HepG2 (cell line): ENCODE results near the gene AHSG. TPM values are rescaled to one million over a fixed set of nuclear protein-coding genes. Genes with fewer than 3 reads are reported as not detected.

Source experiments
- BHLHE40 ChIP-seq: IDR thresholded peaks from 2 replicates; pipeline ENCODE4 v1.6.1; 2011; ENCODE audit warnings: low read length, improper control_type of control experiment
- CBX1 ChIP-seq: IDR thresholded peaks from one replicate; pipeline ENCODE4 v1.6.1; 2016; ENCODE audit warnings: antibody characterized with exemption, low read depth
- EEA1 ChIP-seq: sonication (generic); formaldehyde crosslinking; IDR thresholded peaks from 2 replicates; pipeline ENCODE4 v1.5.1; 2020; ENCODE audit warnings: mild to moderate bottlenecking, missing genetic modification reagents, borderline replicate concordance
- ISL2 ChIP-seq: sonication (generic); formaldehyde crosslinking; IDR thresholded peaks from 2 replicates; pipeline ENCODE4 v1.5.0; 2020; ENCODE audit warnings: missing genetic modification reagents
- MATR3 ChIP-seq: sonication (generic); formaldehyde crosslinking; IDR thresholded peaks from 2 replicates; pipeline ENCODE4 v1.4.0; 2020; ENCODE audit warnings: missing genetic modification reagents
- MIER3 ChIP-seq: IDR thresholded peaks from 2 replicates; pipeline ENCODE4 v1.6.1; 2016; ENCODE audit warnings: missing compliant biosample characterization, borderline replicate concordance
- MZF1 ChIP-seq: sonication (generic); formaldehyde crosslinking; IDR thresholded peaks from 2 replicates; pipeline ENCODE4 v1.8.1; 2023; ENCODE audit warnings: mild to moderate bottlenecking, missing genetic modification reagents, borderline replicate concordance
- RAD51 ChIP-seq: fragments of 450-650 bp; IDR thresholded peaks from 2 replicates; pipeline ENCODE4 v1.6.1; 2016; ENCODE audit warnings: borderline replicate concordance
- ZFP1 ChIP-seq: IDR thresholded peaks from 2 replicates; pipeline ENCODE4 v1.6.1; 2016
- ZNF280D ChIP-seq: sonication (generic); formaldehyde crosslinking; IDR thresholded peaks from 2 replicates; pipeline ENCODE4 v1.5.1; 2020; ENCODE audit warnings: mild to moderate bottlenecking, missing genetic modification reagents
- ZNF646 ChIP-seq: sonication (generic); formaldehyde crosslinking; IDR thresholded peaks from 2 replicates; pipeline ENCODE4 v1.9.0; 2021; ENCODE audit warnings: mild to moderate bottlenecking, missing genetic modification reagents
- ZNF768 ChIP-seq: sonication (generic); formaldehyde crosslinking; IDR thresholded peaks from 2 replicates; pipeline ENCODE4 v1.4.0; 2020; ENCODE audit warnings: missing genetic modification reagents
- polyA plus RNA-seq, 8 experiments: library from polyadenylated mRNA; depleted of rRNA in 3 of 8; stranded (reverse) in 7 of 8; unstranded in 1 of 8; fragments of >200 nt; fragmentation: Illumina TruSeq in 4 of 8; extraction: Trizol in 4 of 8; gene quantifications; 2 replicates each; pipeline versions ENCODE4 v1.2.1 to v1.2.3, GENCODE V29; 2011 to 2016; ENCODE audit warnings: low read depth in 4 of 8, missing spikeins in 1 of 8, mixed read lengths in 1 of 8; ENCODE audit not compliant: insufficient read depth in 1 of 8
- total RNA-seq, 5 experiments: library from RNA; depleted of rRNA; stranded (reverse); fragments of >200 nt; fragmentation: Illumina TruSeq; extraction: Trizol; gene quantifications; 2 replicates each; pipeline ENCODE4 v1.2.3, GENCODE V29; 2016; ENCODE audit warnings: low read depth in 1 of 5
- TF ChIP-seq, protein P1 (sequence below): sonication (generic); formaldehyde crosslinking; IDR thresholded peaks from 2 replicates; pipeline ENCODE4 v1.4.0; 2020; ENCODE audit warnings: missing genetic modification reagents
- TF ChIP-seq, protein P2 (sequence below): sonication (generic); formaldehyde crosslinking; IDR thresholded peaks from 2 replicates; pipeline ENCODE4 v1.5.1; 2020; ENCODE audit warnings: mild to moderate bottlenecking, moderate library complexity, missing genetic modification reagents

The AHSG gene
- total and polyA plus RNA-seq, 2 of the 13 experiments (the other 11 are each of a cell fraction or from before 2014, with no cell fraction given), result 2,043 to 19,152 TPM

DNA sequence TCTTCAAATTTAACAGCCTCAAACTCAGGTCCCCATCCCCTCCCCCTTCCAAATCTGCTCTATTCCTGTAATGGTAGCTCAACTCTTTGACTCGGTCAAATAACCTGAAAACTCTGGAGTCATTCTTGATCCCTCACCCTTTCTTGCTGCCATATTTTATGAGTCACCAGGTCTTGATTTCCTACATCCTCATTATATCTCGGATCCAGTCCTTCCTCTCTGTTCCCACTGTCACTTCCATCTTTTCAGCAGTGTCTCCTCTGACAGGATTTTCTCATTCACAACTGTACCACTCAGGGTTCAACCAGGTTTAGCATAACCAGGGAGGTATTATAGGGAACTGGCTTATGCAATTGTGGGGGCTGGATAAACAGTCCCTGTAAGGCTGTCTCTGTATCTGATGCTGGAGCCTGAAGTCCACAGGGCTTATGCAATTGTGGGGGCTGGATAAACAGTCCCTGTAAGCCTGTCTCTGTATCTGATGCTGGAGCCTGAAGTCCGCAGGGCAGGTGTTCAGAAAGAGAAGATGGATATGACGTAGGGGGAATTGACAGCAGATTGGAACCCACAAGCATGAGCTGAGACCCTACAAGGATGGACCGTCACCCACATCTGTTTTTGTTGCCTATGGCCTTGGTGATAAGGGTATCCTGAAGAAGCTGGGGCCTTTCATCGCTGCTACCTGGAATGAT, 18.2 kb downstream of the AHSG start (continued):
- TF ChIP-seq ZNF646 (CRISPR knock-in tag), result no peak
- peak; percentile 73; the same call in 1 of the 2 replicates for TF ChIP-seq ZNF280D (CRISPR knock-in tag)
- TF ChIP-seq, protein P1, sequence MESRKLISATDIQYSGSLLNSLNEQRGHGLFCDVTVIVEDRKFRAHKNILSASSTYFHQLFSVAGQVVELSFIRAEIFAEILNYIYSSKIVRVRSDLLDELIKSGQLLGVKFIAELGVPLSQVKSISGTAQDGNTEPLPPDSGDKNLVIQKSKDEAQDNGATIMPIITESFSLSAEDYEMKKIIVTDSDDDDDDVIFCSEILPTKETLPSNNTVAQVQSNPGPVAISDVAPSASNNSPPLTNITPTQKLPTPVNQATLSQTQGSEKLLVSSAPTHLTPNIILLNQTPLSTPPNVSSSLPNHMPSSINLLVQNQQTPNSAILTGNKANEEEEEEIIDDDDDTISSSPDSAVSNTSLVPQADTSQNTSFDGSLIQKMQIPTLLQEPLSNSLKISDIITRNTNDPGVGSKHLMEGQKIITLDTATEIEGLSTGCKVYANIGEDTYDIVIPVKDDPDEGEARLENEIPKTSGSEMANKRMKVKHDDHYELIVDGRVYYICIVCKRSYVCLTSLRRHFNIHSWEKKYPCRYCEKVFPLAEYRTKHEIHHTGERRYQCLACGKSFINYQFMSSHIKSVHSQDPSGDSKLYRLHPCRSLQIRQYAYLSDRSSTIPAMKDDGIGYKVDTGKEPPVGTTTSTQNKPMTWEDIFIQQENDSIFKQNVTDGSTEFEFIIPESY (CRISPR knock-in tag), result peak; percentile 20; the same call in 1 of the 2 replicates
- no peak for TF ChIP-seq RAD51
- TF ChIP-seq BHLHE40, result no peak
- no peak for TF ChIP-seq ZNF768 (CRISPR knock-in tag)
- peak; percentile 52; the same call in 1 of the 2 replicates for TF ChIP-seq ZFP1 (CRISPR knock-in tag)
- TF ChIP-seq MZF1 (CRISPR knock-in tag), result no peak
- peak; percentile 71 for TF ChIP-seq ISL2 (CRISPR knock-in tag)
- no peak for TF ChIP-seq EEA1 (CRISPR knock-in tag)
- no peak for TF ChIP-seq MATR3 (CRISPR knock-in tag)
- TF ChIP-seq, protein P2, sequence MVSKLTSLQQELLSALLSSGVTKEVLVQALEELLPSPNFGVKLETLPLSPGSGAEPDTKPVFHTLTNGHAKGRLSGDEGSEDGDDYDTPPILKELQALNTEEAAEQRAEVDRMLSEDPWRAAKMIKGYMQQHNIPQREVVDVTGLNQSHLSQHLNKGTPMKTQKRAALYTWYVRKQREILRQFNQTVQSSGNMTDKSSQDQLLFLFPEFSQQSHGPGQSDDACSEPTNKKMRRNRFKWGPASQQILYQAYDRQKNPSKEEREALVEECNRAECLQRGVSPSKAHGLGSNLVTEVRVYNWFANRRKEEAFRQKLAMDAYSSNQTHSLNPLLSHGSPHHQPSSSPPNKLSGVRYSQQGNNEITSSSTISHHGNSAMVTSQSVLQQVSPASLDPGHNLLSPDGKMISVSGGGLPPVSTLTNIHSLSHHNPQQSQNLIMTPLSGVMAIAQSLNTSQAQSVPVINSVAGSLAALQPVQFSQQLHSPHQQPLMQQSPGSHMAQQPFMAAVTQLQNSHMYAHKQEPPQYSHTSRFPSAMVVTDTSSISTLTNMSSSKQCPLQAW, result peak; percentile 95
- peak; percentile 44 for TF ChIP-seq CBX1
- TF ChIP-seq MIER3 (CRISPR knock-in tag), result 0 out of 2 replicates have a peak, but pooled peaks have one; percentile 51
